ENCODE data around the gene LILRA6.
A peak's percentile ranks its signal among the peaks of the same experiment; 100 is the strongest.
"Not testable (repeated sequence)": the region's sequence is repeated elsewhere in the genome, so short reads cannot be mapped to it uniquely, and the experiment has no call there.

Gene LILRA6

GRCh38 chr19:54262066-54262465 lies 19.5 kb upstream of the LILRA6 start:
- DNase-seq: no peak

- DNase-seq: no peak
These were observed 14.5 kb upstream of the LILRA6 start, which contains the start of gene LILRB5 for GRCh38 chr19:54257116-54257480. Gene LILRB5 (minus strand): TSS chr19:54257273. CDS start chr19:54257193, 80 bp downstream.

GRCh38 chr19:54256250-54257115 lies 13.9 kb upstream of the LILRA6 start:
- no peak for DNase-seq

GRCh38 chr19:54255105-54255775 lies 12.7 kb upstream of the LILRA6 start:
- DNase-seq: no peak

- DNase-seq: no peak
These were observed 11.8 kb upstream of the LILRA6 start for GRCh38 chr19:54254195-54254906.

GRCh38 chr19:54253331-54254194 lies 11.0 kb upstream of the LILRA6 start:
- no peak for DNase-seq

- DNase-seq: no peak
These were observed 10.3 kb upstream of the LILRA6 start for GRCh38 chr19:54252845-54253244.

GRCh38 chr19:54252243-54252642 lies 9.7 kb upstream of the LILRA6 start:
- DNase-seq: no peak

GRCh38 chr19:54248016-54248601 lies 5.5 kb upstream of the LILRA6 start:
- DNase-seq: no peak

- DNase-seq: no peak
These were observed 4.7 kb upstream of the LILRA6 start for GRCh38 chr19:54247106-54247930.

GRCh38 chr19:54245936-54246335 lies 3.3 kb upstream of the LILRA6 start:
- no peak for DNase-seq

GRCh38 chr19:54243809-54244208 lies 1.2 kb upstream of the LILRA6 start:
- DNase-seq: not testable (repeated sequence)

GRCh38 chr19:54242234-54242633 lies 356 bp downstream of the LILRA6 start:
- DNase-seq: not testable (repeated sequence)

GRCh38 chr19:54240372-54241336 lies 1.9 kb downstream of the LILRA6 start:
- not testable (repeated sequence) for DNase-seq

GRCh38 chr19:54239491-54240371 lies 2.9 kb downstream of the LILRA6 start:
- not testable (repeated sequence) for DNase-seq

- DNase-seq: no peak
These were observed 8.6 kb downstream of the LILRA6 start for GRCh38 chr19:54233941-54234340.

GRCh38 chr19:54231077-54231931 lies 11.3 kb downstream of the LILRA6 start:
- DNase-seq: peak; percentile 55

- DNase-seq: no peak
These were observed 12.6 kb downstream of the LILRA6 start for GRCh38 chr19:54230031-54230430.

Measured in amniotic stem cell (primary cell).